CD4-positive, alpha-beta T cell treated with Interleukin-21 for 1 hour (primary cell): Measurements from ENCODE around the gene ELF3.
"Not testable (repeated sequence)": the region's sequence is repeated elsewhere in the genome, so short reads cannot be mapped to it uniquely, and the experiment has no call there.

ENCODE experiments used
- DNase-seq: peaks from one replicate; pipeline ENCODE4 v3.0.0-alpha.2; 2020

Gene ELF3

GRCh38 chr1:202009326-202010179, 834 bp upstream of the ELF3 start:
- peak; percentile 59 for DNase-seq

GRCh38 chr1:202011994-202012393, 1.6 kb downstream of the ELF3 start:
- no peak for DNase-seq

GRCh38 chr1:202012544-202013478, 2.4 kb downstream of the ELF3 start:
- DNase-seq: no peak

GRCh38 chr1:202013603-202014002, 3.2 kb downstream of the ELF3 start:
- DNase-seq: no peak

GRCh38 chr1:202014060-202014459, 3.7 kb downstream of the ELF3 start:
- no peak for DNase-seq

GRCh38 chr1:202014915-202015661, 4.7 kb downstream of the ELF3 start:
- DNase-seq: no peak

GRCh38 chr1:202015662-202015937, 5.2 kb downstream of the ELF3 start:
- no peak for DNase-seq

GRCh38 chr1:202016022-202016810, 5.8 kb downstream of the ELF3 start:
- DNase-seq: no peak

- no peak for DNase-seq
Measured at GRCh38 chr1:202016811-202017748, 6.7 kb downstream of the ELF3 start.

GRCh38 chr1:202017749-202018467, 7.5 kb downstream of the ELF3 start:
- DNase-seq: no peak

- no peak for DNase-seq
Measured at GRCh38 chr1:202018468-202019234, 8.3 kb downstream of the ELF3 start.

GRCh38 chr1:202019235-202019558, 8.8 kb downstream of the ELF3 start:
- DNase-seq: not testable (repeated sequence)

GRCh38 chr1:202023001-202023433, 12.6 kb downstream of the ELF3 start:
- no peak for DNase-seq

- no peak for DNase-seq
Measured at GRCh38 chr1:202029171-202029665, 18.8 kb downstream of the ELF3 start.

GRCh38 chr1:202029727-202030126, 19.3 kb downstream of the ELF3 start:
- no peak for DNase-seq

- no peak for DNase-seq
Measured at GRCh38 chr1:202031796-202032195, 21.4 kb downstream of the ELF3 start.

GRCh38 chr1:202034149-202034682, 23.8 kb downstream of the ELF3 start:
- DNase-seq: no peak

GRCh38 chr1:202034683-202035462, 24.5 kb downstream of the ELF3 start:
- no peak for DNase-seq
